Placental epithelial cell (primary cell): ENCODE results near the gene EOGT. TPM values are rescaled to one million over a fixed set of nuclear protein-coding genes. Genes with fewer than 3 reads are reported as not detected.

Source experiments
- small RNA-seq: library from RNA; depleted of rRNA; stranded (forward); fragments of <200 nt; gene quantifications from one replicate; pipeline ENCODE3, GENCODE V24; 2012
- total RNA-seq: library from RNA; depleted of rRNA; stranded (reverse); fragments of >200 nt; gene quantifications from 2 replicates; pipeline ENCODE4 v1.2.3, GENCODE V29; 2012

The EOGT gene
- total RNA-seq: 24.5 and 31.8 TPM in 2 replicates

DNA sequence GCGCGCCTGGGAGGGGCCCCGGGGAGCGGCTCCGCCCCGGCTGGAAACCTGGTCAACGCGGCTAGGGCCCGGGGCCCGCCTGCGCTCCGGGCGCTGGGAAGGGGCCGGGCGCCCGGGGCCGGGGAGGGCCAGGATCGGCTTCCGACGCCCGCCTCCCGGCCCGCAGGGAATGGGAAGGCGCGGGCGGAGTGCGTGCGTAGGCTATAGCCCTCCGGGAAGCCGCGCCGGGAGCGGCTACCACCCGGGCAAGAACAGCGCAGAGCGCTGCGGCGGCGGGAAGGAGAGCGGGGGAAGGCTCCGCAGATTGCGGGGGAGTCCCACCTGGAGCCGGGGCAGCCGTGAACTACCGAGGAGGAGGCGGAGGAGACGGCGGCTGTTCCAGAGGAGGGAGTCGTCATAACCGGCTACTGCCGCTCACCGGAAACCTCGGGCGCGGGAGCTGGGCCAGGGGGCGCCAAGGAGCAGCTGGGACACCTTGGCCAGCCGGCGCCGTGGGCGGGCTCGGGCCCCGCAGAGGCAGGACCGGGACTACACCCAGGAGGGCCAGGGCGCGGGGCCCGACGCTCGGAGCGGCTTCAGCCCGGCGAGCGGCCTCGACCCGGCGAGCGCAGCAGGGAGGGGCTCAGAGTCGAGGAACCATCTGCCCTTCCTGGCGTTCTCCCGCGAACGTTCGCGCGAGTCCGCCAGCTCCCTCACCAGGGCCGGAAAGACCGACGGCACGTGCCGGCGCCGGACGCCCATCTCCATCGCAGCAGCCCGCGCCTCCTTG, at the start of gene EOGT:
Gene EOGT (minus strand): TSS at position 432 of the 769 bp plus-strand sequence. CDS start 3,838 bp downstream, outside the sequence.

DNA sequence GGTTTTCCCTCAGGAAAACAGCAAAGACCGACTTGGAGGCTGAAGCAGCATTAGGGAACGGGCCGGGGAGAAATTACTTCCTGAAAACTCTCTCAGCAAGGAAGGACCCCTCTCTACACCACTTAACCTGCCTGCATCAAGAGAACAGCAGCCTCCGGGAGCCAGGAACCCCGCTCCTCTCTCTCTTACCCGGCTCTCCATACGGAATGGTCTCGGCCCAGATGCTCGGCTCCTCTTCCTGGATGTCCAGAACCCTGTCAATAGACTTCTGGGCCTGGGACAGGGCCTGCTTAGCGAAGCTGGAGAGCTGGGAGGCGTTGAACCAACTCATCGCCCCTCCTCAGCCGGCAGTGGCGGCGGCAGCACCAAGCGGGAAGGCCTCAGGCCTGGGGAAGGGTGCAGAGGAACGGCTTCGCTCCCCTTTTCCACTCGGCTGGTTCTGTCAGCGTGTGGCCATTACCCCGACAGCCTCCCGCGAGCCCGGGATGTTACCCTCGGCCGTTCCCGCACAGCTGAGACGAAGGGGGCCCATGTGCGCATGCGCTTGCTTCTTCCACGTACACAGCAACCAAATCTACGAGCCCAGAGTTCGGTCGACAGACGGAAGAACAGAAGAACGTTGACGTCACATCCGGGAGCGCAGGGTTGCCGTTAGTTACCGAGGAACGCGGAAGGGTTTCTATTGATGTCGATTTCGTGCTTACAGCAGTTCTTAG, 38.4 kb upstream of the EOGT start, which contains the start of gene TMF1:
Gene TMF1 (minus strand): TSS at position 578 of the 716 bp plus-strand sequence. CDS start 247 bp downstream, at position 331.

Small RNAs within 50 kb of the gene (small RNA-seq; reads per million reads assigned to genes)
- gene MIR3136: 1.0 reads per million, percentile 57 among the genes with 10 or more reads in this experiment

Other genes with a start within 250 kb of the EOGT start
- gene TAFA4, start 81.1 kb downstream of the EOGT start, total RNA-seq: not detected in 2 replicates
- 38.9 and 43.6 TPM in 2 replicates for gene TMF1, start 38.6 kb upstream of the EOGT start, total RNA-seq
- gene UBA3, start 66.7 kb upstream of the EOGT start, total RNA-seq: 62.4 and 83.6 TPM in 2 replicates
- 33.8 and 78.1 TPM in 2 replicates for gene ARL6IP5, start 71.3 kb upstream of the EOGT start, total RNA-seq
- gene LMOD3, start 108.9 kb upstream of the EOGT start, total RNA-seq: under 0.01 TPM in 1 of 2 replicates, not detected in the other